ENCODE measurements around the gene PSMA5.
"Not testable (repeated sequence)": the region's sequence is repeated elsewhere in the genome, so short reads cannot be mapped to it uniquely, and the experiment has no call there.

PSMA5 gene

GRCh38 chr1:109396513-109396839 lies 29.8 kb downstream of the PSMA5 start:
- peak overlapping the region; percentile 66 for H3K4me3 ChIP-seq (ENCODE audit: low read depth, low read length)
- DNase-seq (ENCODE audit: low read depth) = no peak
- no peak for TF ChIP-seq CTCF (conservative IDR thresholded peaks at IDR 0.05; ENCODE audit: low read depth, low read length)

DNA sequence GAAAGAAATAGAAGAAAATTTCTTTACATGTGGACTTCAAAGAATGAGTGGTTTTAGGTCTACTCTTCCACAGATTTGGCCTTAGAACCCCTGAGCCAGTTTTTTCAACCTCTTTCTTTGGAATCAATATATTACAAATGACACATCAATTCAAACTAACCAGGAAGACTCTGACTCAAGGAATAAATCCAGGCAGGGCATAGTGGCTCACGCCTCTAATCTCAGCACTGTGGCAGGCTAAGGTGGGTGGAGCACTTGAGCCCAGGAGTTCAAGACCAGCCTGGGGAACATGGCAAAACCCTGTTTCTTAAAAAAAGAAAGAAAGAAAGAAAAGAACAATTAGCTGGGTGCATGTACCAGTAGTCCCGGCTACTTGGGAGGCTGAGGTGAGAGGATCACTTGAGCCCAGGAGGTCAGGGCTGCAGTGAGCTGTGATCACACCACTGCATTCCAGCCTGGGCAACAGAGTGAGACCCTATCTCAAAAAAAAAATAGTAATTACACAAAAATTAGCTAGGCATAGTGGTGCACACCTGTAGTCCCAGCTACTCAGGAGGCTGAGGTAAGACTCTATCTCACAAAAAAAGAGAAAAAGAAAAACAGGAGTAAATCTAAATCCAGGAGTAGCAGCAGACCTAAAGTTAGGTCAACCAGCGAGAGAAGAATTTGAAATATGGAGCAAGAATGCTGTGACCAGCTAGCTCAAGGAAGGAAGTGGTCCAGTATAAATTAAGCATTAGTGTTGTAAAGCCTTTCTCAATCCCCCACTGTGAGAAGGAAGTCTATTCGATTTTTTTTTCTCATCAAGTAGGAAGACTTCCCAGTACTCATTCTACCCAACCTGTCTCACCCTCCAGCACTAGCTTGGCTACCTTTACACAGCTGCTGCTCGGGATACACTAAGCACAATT lies 30.4 kb downstream of the PSMA5 start:
- peak overlapping the region; percentile 66 for H3K4me3 ChIP-seq (ENCODE audit: low read depth, low read length)
- DNase-seq (ENCODE audit: low read depth) = peak; percentile 91
- no peak for TF ChIP-seq CTCF (conservative IDR thresholded peaks at IDR 0.05; ENCODE audit: low read depth, low read length)

- H3K4me3 ChIP-seq (ENCODE audit: low read depth, low read length); DNase-seq (ENCODE audit: low read depth): not testable (repeated sequence)
Observed at GRCh38 chr1:109395282-109395599, 31.0 kb downstream of the PSMA5 start.

GRCh38 chr1:109394591-109395281 lies 31.5 kb downstream of the PSMA5 start:
- no peak overlapping the region for H3K4me3 ChIP-seq (ENCODE audit: low read depth, low read length)
- no peak for TF ChIP-seq CTCF (conservative IDR thresholded peaks at IDR 0.05; ENCODE audit: low read depth, low read length)
- DNase-seq (ENCODE audit: low read depth) = no peak

DNA sequence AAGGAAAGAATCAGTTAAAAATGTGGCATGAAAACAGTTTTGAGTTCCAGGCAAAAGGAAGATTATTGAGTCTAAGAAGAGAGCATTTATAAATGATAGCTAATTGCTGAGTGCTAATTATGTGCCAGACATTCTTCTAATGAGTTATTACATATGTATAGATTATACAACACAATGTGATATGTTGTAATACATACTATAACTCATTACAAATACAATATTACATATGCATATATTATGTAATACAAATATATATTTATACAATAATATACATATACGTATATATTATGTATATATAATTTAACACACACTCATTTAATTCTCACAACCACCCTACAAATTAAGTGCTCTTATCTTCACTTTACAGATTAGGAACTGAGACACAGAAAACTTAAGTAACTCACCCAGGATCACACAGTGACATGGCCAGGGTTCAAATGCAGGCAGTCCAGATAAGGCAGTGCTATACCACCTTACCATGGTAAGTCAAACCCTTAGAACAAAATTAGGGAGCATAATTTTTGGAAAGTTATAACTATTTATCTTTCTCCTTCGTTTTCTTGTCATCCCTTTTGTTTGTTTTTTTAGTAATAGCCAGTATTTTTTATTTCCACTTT lies 32.5 kb downstream of the PSMA5 start:
- H3K4me3 ChIP-seq (ENCODE audit: low read depth, low read length) = no peak overlapping the region
- TF ChIP-seq CTCF (conservative IDR thresholded peaks at IDR 0.05; ENCODE audit: low read depth, low read length) = no peak
- DNase-seq (ENCODE audit: low read depth) = no peak

DNA sequence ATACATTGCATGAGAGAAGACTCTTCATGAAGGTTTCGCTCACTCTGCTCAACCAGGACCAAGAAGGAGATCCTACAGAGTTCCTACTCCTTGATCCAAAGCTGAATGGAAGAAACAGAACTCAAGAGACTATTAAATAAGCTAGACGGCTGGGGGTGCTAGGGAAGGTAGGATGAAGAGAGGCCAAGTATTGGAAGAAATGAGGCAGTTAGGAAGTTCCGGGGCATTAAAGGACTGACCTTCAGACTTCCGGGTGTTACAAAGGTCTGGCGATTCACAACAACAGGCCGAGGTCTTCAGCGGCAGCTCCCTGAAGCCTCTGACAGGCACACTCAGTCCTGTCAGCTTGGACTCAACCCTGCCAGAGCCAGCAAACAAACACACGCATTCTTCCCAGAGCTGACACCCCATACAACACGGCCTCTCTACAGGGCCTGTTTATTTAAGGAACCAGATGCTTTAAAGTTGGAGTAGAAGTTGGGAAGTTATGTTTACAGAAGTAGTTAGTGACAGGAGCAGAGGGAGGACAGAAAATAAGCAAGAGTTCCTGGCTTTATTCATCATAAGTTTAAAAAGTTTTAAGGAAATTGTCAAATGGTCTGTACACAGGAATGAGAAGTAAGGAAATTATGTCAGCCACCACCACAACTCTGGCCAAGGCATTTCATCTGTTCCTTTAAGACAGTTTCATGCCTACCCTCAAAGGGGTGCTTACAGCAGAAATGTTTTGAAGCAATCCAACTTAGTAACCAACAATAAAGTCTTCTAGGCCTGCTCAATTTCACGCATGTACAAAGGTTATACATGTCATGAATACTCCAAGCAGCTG lies 33.2 kb downstream of the PSMA5 start:
- no peak for TF ChIP-seq CTCF (conservative IDR thresholded peaks at IDR 0.05; ENCODE audit: low read depth, low read length)
- H3K4me3 ChIP-seq (ENCODE audit: low read depth, low read length) = peak overlapping the region; percentile 27
- DNase-seq (ENCODE audit: low read depth) = peak; percentile 86

Measured in choroid plexus epithelial cell (primary cell).